HG03025 (cell line): ENCODE results near the gene ITGB8.
"Not testable (repeated sequence)": the region's sequence is repeated elsewhere in the genome, so short reads cannot be mapped to it uniquely, and the experiment has no call there.

ENCODE experiments used
- ATAC-seq: cut with Tn5 transposase; IDR thresholded peaks from one replicate; pipeline ENCODE4 v1.9.1; 2021; ENCODE audit warnings: mild to moderate bottlenecking, moderate library complexity; ENCODE audit not compliant: unreplicated experiment, low FRiP score

The ITGB8 gene

DNA sequence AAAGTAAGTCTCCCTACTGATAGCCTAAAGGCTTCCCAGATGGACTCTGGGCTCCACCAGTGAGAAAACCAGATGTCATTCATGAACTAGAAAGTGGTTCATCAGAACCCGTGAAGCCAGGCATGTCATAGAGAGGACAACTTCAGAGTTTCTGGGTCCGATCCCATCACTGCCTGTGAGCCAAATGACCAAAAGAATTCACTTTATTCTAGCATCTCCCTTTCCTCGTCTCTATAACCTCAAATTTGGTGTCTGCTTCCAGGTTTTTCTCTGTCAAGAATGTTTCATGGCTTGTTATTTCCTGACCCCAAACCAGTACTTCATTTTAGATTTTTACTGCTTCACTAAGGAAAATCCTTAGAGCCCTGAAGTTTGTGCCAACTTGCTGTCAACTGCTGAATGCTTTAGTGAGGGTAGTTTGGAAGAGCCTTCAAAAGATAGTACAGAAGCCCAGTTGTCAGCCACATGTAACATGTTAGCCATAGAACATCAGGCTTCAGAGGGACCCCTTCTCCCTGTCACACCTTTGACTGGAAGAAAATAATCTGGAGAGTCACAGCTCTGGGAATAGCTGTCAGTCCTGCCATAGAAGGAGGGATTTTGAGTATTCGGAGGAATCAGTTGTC, 34.0 kb downstream of the ITGB8 start:
- no peak for ATAC-seq

DNA sequence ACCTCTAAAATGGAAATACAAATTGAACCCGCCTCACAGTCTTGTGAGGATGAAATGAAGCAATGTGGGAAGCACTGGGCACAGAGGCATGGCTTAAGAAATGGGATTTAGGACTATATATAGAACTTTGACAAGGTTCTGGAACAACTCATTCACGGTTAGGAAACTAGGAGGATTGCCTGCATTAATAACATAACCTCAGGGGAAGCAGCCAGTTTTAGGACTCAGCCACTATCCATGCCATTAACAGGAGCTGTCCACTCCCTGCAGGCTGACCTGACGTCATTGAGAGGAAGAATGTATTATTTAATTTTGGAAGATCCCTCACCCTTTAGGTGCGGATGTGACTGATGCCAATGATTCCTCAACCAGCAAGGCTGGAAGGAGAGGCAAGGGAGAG, 34.8 kb downstream of the ITGB8 start:
- ATAC-seq: no peak

DNA sequence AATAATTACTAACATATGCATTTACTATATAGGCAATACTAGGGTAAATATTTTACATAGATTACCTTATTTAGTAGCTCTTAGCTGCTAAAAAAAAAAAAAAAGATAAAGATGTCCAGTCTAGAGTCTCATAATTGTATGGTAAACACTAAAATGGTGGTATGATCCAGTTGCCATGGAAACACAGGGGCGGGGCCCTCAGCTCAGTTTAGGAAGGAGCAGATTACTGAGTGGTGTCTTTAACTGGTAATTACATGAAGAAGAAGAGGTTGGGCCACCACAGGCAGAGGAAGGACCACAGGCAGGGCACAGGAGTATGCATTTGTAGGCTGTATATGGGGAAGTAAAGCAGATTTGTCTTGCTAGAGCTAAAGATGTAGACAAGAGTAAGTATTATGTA, 43.7 kb downstream of the ITGB8 start:
- no peak for ATAC-seq

DNA sequence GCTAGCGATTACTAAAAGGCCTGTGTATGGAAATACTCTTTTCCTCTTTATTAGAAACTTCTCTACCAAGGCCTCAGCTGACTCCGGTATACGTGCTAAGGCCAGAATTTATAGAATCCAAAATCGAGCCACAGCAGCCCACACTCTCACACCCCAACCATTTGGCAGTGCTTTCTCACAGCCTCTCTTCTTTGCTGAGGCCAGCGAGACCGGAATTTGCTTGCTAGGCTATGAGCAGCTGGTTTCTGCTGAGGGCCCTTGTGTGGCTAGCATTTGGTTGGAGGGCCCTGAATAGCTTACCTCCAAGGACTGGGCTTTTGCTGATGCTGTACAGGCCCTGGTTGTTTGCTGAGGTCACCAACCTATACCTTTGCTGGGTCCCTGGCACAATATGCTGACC, 46.1 kb downstream of the ITGB8 start:
- no peak for ATAC-seq

DNA sequence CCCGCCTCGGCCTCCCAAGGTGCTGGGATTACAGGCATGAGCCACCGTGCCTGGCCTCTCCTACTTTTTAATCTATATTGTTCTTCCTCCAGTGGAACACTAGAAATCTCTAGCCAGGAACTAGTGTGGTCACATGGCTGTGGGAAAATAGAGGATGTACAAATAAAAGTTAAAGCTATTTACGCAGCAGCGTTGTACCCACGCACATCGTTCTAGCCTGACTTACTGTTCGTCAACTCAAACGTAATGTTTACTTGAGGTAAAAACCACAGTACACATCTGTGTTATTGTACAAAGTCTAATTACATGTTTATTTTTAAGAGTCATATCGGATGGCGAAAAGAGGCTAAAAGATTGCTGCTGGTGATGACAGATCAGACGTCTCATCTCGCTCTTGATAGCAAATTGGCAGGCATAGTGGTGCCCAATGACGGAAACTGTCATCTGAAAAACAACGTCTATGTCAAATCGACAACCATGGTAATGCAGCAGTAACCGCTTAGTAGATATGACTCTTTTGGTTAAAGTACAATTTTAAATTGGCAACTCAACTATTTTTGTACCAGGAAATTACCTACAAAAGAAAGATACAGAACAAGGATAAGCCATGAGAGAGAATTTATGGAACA, 50.8 kb downstream of the ITGB8 start:
- no peak for ATAC-seq

DNA sequence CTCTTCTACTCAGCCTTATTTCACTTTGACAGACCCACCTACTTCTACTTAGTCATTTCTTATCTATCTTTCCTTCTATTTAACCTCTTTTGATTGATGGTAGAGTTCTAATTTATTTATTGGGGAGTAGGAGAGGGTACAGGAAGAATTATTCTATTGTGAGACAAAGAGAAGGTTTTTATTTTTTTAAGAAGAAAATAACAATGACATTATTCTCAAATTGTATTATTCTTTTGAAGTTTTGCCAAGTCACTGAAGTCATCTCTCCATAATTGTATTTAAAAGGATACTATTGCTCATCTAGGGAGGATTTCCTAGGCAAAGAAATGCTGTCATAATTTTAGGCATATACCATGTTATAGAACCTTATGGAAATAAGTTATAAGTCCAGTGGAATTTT, 52.7 kb downstream of the ITGB8 start:
- no peak for ATAC-seq

DNA sequence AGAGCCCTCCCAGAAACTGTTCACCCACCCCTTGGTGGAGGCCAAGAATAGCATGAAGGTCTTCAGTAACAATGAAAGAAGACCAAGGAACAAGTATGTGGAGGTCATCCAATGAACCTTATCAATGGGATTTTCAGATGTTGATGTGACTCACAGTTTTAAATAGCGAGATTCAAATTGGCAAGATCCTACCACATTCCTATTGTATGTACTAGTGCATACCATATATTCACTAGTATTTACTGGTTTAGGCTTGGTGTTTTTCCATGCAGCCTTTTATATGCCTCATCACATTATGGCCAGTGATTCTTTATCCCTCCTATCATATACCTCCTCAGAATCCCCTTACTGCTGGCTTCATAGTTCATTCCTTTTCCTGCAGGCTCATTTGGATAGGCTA, 54.4 kb downstream of the ITGB8 start:
- no peak for ATAC-seq

DNA sequence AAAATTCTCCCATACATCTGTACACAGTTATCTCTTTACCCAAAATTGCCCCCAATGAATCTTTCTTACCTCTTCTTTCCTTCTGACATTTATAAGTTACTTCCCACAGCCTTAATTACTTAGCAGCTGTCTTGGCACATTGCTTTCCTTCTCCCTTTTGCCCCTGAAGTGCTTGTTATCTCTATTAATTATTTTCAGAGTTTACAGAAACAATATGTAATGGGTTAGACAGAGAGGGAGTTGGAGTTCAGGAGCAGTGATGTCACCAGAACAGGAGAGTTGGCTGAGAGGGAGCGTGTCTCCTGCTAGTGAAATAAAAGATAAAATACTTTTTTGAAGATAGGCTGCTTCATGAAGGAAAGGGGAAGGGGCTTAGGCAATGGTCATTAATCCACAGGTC, 57.4 kb downstream of the ITGB8 start:
- ATAC-seq: no peak

DNA sequence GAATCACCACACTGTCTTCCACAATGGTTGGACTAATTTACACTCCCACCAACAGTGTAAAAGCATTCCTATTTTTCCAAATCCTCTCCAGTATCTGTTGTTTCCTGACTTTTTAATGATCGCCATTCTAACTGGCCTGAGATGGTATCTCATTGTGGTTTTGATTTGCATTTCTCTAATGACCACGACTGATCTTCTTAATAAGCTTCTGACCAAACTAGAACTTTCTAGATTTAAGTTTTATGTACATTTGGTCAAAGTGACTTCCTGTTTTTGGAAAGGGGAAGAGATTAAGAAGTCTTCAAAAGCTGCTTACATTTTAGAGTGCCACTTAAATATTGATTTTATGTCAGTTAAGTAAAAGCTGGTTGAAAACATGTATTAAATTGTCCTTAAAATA, 58.5 kb downstream of the ITGB8 start:
- ATAC-seq: not testable (repeated sequence)

DNA sequence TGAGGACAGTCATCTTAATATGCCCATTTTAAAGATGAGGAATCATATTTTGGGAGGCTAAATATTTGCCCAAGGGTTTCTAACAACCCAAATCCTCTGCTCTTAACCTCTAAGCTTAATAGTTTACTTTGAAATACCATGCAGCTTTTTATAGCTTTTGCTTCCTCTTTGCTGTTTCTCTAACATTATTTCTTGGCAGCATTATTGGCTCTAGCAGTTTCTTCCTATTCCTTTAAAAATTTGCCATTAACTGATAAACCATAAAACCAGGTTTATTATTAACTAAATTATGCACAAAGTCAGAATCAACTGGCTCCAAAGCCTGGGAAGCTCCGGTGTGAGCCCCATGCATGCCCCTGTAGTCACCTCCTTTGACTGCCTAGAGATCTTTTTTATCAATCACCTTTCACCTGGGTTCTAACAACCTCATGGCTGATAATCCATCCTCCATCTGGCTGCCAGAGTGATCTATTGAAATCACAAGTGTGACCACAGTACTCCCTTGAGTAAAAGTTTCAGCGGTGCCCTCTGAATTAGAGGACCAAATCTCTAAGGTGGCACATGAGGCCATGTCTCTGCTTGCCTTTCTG, 62.4 kb downstream of the ITGB8 start:
- ATAC-seq: no peak

DNA sequence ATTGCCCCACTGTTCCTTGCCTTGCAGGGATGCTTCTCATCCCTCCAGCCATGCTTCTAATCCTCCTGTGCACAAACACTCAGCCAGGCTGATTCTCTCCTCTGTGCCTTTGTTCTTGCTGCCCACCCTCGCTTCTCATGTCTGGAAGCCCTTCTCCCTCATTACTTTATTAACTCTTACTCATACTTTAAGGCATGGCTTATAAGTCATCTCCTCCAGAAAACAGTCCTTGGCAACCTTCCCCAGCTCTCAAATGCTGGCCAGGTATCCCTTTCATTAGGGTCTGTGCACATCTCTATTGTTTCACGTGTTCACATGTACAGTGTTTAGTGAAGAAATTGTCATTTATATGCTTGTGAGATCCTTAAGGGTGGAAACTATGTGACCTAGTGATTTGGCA, 62.9 kb downstream of the ITGB8 start:
- ATAC-seq: no peak

DNA sequence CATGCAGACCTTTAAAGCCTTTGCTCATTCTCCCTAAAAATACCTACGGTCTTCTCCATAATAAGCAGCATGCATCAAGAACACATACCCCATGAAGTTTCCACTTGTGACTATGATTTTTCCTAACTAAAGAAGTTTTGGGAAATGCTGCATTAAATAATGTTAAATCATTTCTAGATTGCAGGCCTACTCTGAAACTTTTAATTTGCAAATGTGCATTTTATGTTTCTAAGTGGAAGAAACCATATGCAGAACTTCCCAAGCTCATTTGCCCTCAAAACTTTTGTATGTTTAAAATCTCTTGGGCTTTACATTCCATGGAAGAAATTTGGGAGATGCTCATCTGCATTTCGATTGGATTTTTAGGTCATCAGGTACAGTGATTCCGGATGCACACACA, 63.6 kb downstream of the ITGB8 start:
- no peak for ATAC-seq

DNA sequence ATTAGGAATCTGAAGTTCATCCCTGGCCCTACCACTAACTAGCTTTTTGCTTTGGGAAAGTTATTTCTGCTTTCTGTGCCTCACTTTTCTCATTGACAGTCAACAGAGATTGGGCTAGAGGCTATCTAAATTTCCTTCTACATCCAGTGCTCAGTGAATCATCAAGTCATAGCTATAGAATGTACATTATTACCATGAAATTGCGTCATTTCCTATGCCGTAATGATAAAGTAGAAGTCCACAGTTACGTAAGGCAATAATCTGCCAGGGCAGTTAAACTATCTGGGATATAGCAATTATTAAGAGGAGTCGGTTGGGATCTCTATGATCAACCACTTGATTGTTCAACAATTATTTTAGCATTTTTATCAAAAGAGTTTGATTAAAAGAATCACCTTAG, 64.4 kb downstream of the ITGB8 start:
- no peak for ATAC-seq

DNA sequence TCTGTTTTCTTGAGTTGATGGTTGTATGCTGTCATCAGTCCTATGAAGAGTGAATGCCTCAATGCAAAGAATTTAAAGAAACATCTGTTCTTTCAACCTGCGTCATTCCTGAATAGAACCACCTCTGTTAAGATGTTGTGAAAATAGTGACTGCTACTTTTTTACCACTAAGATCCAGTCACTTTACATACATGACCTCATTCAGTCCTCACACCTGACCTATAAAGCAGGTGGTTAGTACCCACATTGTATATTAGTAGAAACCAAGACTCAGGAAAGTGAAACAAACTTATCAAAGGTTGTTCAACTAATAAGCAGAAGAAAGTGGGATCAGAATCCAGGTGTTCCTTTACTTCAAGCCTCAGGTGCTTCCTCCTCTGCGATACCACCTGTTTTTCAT, 64.8 kb downstream of the ITGB8 start:
- no peak for ATAC-seq

DNA sequence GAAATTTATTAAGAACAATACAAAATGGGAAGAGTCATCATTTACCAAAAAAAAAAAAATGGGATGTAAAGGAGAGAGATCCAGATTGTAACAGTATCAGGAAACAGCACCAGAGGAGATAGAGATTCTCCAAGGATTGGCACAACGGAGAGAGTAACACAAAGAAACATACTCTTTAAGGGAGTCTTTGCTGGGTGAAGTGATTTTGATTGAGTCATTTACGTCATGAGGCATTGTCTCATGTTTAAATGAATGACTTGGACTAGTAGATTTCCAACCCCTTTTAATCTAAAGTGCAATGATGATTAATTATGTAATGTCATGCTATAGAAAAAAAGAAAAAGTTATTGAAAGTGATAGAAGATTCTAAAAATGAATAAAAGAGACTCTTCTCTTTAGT, 68.8 kb downstream of the ITGB8 start:
- ATAC-seq: no peak

DNA sequence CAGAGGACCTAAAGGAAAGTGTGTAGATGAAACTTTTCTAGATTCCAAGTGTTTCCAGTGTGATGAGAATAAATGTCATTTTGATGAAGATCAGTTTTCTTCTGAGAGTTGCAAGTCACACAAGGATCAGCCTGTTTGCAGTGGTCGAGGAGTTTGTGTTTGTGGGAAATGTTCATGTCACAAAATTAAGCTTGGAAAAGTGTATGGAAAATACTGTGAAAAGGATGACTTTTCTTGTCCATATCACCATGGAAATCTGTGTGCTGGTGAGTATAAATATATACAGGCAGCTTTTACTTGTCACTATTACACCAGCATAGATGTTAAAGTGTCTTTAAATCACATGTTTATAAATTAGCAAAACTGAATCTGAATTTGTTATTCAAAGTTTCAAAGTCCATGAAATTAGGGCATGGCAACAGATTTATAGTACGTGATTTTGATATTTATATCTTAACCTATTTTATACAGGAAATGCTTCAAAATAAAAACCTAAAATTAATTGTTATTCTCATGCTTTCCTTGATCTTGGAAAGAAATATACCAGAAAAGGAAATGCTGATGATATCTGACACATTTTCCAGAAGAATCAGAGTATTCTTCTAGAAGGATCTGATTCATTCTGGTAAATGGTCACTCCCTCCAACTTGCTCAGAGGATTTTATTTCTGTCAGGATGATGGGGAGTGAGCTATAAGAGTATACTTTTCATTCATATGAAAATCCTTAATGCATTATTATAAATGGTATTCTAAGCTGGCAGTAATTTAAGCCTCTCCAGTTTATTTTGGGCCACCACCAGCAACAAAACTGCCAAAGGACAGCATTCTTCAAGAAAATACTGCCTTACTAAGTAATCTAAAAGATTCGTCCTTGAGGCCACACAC, 71.4 kb downstream of the ITGB8 start:
- ATAC-seq: no peak

DNA sequence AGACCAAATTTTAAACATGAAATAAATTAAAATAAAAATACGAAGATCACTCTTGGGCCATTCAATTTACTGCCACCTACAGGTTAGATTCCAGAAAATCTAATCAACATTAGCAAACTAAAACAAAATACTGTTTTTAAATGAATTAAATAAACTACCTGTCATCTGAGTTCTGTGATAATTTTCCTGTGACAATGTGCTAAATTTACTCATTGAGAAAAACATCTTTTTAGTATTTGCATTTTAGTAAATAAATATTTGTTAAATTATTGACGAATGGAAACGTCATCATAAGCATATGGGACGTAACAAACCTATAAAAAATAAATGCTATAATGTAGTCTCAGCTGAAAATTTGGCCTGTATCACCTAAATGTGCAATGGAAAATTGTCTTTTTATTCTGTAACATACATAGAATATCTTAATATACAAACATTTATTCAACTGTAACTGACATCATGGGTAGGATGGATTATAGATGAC, 72.1 kb downstream of the ITGB8 start:
- no peak for ATAC-seq

DNA sequence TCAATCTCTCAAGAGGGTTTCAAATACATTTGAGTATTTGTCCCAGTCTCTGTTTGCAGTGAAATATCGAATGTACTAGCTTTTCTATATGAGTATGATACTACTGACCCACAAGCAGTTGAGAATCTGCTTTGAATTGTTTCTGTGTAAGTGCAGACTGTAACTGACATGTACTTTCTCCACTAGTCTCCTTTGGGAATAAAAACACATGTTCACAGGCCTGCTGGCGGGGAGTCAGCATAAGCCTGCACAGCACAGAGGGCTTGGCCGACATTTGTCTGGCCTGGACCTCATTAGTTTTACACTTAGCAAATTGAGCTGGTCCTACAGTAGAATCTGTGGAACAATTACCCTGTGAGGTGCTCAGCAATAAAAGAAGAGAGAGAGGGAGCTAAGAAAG, 72.6 kb downstream of the ITGB8 start:
- ATAC-seq: no peak

DNA sequence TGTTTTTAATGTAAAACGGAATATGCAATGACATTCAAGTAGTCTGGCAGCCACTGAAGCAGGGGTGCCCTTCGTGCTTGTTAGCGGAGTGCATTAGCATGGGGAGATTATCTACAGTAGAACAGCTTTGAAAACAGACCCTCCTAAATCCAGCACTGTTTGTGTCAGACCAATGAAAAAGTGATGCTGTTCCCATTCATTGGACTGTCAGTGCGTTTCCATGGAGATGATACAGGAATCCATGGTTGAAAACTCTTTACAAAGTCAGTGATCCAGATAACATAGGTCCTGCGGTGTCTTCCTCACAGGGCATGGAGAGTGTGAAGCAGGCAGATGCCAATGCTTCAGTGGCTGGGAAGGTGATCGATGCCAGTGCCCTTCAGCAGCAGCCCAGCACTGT, 73.6 kb downstream of the ITGB8 start:
- ATAC-seq: no peak

DNA sequence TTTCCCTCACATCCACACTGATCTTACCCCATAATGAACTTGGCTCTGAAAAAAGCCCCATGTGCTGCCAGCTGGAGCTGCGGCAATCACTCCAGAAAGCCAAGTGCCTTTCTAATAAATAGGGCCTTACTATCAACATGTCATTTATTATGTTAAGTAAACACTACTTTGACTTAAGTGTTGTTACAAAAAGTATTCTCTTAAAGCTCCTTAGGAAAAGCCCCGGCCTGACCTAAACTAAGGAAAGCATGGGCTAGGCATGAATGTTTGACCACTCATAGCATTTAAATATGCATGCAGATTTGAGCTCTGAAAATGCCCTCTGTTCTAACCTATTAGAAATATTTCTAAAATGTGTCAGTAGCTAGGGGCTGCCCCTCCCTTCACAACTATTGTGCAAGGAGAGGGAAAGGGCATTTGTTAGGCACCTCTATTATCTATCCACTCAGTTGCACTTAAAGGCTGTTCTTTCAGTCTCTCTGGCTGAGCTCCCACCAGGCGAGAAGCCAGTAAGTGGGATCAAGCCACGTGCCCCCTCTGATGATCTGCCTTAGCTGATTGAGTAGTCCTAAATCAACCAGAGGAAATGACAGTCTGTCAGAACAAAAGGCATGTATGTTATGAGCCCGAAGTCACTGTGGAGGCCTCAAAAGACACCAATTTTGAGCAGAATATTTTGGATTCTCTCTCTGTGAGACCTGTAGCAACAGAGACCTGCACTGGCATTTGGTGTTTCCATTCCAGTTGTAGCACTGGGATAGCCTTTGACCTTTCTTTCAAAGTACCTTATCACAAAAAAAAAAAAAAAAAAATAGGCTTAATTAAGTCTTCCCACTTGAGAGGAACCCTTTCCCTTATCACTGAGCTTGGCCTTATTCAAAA, 77.1 kb downstream of the ITGB8 start:
- ATAC-seq: no peak
